Amygdala (tissue), 56 donors: ENCODE data around the gene SNX24.
A peak's percentile ranks its signal among the peaks of the same experiment; 100 is the strongest.
"Not testable (repeated sequence)": the region's sequence is repeated elsewhere in the genome, so short reads cannot be mapped to it uniquely, and the experiment has no call there.

Source experiments
- DNase-seq, 56 donors: peaks; one replicate each; lab custom pipeline; 2025; lab: John Stamatoyannopoulos, UW

The SNX24 gene

DNA sequence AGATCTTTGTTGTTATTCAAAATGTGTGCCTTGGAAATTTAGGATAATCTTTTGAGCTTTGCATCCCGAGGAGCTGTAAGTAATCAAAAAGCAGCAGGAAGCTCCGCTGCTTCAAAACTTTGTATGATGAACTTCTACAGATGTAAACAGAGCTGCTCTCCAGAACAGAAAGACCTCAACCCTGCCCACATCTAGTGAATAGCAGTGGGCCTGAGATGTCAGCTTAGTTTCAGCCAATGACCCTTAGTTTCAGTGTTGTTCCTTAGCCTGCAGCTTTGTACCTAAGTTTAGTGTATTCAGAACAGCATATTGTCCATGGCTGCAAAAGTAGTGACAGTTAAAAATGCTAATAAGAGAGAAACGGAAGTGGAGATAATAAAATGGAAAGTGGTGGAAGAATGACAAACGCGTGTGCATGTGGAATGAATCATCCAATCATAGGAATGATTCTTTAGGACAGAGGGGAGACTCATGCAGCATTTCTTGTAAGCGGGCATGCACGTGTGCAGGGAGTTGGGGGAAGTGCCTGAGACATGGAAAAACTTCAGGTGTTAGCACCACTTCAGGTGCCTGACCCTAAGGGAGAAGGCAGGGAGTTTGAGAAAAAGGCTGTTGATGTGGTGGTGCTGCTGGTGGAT, 24.9 kb downstream of the SNX24 start:
- no peak for DNase-seq

DNA sequence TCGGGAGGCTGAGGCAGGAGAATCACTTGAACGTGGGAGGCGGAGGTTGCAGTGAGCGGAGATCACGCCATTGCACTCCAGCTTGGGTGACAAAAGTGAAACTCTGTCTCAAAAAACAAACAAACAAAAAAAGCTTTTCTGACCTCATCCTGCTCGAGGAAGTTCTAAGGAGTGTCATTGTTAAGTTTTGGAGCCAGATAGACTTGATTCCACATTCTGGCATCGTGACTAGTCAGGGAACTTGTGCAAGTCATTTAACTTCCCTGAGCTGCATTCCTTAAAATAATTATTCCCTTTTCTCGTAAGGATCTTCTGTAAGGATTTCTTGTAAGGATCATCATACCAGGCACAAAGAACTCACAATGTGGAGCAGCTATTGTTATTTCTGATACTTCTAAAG, 26.2 kb downstream of the SNX24 start:
- no peak for DNase-seq

DNA sequence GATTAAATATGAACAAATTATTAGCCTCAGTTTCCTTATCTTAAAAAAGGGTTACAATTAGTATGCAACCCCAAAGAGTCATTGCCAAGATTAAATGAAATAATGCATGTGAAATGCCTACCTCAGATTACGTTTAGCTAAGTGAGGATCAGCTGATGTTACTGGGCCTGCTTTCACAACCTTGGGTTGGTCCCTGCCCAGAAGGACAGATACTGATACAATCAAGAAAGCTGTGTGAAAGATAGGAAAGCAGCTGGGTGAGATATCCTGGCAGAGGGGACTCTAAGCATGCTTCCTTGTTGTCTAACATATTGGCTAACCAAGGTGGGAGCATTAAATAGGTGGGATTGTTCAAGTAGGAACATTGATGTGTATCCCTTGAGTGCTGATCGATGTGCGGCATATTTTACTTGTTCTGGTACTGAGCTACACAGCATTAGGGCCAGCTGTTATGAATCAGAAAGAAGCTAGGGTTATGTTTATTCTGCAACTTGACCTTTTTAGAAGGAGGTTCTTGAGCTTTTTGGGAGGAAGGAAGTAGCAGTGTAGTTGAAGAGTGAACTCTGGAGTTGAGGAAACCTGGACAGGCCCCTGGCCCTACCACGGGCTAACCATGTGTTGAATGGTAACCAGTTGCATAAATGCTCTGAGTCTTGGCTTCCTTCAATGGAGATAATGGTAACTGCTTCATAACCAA, 28.9 kb downstream of the SNX24 start:
- DNase-seq: no peak

GRCh38 chr5:122877518-122877917, 32.1 kb downstream of the SNX24 start:
- peak in 1 of 56 donors; percentile 7 for DNase-seq

- DNase-seq: no peak
These were observed 33.7 kb downstream of the SNX24 start for GRCh38 chr5:122879076-122879475.

GRCh38 chr5:122880170-122880689, 34.8 kb downstream of the SNX24 start:
- DNase-seq: no peak

DNA sequence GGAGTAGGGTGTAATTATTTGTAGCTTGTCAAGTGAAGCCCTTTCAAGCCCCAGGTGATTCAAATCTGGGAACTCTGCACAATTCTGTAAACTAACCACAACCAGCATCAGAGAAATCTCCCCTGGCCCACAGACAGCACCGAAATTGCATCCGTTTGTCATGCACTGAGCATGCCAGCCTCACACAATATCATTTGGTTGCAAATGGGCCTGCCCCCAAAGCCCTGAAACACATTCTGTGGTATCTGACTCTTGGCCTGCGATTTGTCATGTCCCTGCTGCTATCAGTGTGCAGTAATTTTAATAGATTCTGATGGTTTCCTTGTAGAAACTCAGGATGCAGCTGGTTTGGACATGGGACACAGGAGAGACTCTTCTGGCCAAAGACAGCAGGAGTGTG, 35.3 kb downstream of the SNX24 start:
- DNase-seq: no peak

GRCh38 chr5:122882831-122883230, 37.4 kb downstream of the SNX24 start:
- no peak for DNase-seq

DNA sequence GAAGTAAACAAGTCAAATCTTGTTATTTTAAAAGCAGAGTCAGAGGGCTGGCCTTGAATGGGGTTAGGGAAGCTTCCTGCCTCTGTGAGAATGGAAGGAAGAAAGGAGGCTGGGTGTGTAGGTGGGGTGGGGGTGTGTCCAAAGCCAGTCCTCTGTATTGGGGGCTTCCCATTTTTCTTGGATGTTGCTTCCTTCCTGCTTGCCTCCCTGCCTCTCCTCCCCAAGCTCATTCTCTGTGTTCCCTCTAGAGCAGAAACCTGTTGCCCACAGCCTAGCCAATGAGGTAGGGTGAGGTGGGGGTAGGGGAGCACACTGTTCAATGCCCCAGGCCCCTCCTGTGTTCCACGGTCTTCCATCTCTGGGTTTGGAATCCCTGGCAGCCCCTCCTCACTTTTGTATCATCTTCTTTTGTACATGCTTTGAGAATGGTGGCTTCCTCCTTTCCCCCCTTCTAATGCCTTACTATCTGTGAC, 39.7 kb downstream of the SNX24 start:
- DNase-seq: no peak

DNA sequence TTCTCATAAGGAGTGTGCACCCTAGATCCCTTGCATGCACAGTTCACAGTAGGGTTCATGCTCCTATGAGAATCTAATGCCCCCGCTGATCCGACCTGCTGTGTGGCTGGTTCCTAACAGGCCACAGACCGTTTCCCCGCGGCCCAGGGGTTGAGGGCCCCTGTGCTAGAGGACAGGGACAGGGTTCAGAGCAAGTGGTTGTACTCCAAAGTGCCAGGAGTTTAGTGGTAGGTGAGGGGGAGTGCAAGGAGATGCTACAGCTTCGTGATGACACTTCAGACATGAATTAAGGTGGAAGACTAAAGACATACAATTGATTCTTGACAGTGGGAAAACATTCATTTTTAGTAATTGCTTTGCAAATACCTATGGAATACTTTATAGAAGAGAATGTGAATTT, 40.5 kb downstream of the SNX24 start:
- DNase-seq: no peak

- DNase-seq: no peak
These were observed 49.7 kb downstream of the SNX24 start for GRCh38 chr5:122895141-122895540.

DNA sequence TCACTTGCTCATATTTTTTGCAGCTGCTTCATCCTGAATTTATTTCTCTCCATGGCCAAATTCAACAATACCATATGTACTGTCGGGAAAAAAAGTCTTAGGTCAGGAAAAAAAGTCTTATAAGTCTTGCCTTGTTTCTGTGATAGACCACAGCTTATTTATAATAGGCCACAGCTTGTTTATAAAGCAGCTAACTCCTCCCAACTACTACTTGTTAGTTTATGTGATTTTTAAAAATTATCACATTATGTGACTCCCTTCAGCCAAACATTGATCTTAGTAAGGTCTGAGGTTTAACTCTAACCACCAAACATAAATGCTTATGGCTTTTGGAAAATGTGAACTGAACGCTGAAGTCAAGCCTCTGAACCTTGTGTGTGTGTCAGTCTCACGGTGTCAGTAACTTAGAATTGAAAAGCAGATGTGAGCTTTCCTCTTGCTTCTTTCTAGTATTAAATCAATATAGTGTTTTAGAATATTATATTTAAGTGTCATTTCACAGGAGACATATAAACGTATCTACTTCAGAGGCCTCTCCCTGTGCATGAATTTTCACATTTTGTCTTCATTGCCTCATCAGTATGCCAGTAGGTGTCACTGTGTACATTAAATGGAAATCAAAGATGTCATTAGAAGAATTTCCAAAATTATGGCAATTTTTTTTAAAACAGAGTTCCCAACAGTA, 51.3 kb downstream of the SNX24 start:
- no peak for DNase-seq

- no peak for DNase-seq
These were observed 51.8 kb downstream of the SNX24 start for GRCh38 chr5:122897283-122897602.

DNA sequence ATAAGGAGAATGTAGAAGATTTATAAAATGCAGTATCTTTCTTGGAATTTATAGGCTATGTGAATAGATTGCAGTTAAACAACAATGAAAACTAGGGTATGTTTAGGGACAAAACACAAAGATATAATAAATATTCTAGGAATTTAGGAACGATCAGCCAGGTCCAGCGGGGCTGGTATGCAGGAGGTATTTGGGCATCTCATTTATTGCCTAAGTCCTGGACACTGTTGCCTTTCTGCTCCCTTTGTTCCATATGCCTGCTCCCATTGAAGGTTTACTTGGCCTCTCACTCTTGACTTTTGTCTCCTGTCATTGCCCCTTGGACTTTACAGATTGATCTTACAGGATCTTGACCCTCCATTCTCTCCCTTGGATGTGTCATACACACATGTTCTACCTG, 55.9 kb downstream of the SNX24 start:
- no peak for DNase-seq

DNA sequence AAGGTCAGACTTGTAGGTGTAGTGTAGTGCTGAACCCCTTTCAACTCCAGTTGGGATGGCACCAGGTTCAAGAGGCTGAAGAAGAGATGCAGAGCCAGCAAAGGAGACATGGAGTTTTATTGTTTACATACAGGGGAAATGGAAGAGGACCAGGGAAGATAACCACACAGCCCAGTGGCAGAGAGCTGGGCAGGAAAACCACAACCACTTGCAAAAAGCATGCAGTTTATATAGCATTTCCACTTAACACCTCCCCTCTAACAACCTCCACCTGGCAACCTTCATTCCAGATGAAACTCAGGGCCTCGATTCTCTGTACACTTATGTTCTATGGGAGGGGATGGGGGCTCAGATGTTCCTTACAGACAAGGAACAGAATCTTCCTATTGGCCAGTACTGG, 56.9 kb downstream of the SNX24 start:
- DNase-seq: no peak

DNA sequence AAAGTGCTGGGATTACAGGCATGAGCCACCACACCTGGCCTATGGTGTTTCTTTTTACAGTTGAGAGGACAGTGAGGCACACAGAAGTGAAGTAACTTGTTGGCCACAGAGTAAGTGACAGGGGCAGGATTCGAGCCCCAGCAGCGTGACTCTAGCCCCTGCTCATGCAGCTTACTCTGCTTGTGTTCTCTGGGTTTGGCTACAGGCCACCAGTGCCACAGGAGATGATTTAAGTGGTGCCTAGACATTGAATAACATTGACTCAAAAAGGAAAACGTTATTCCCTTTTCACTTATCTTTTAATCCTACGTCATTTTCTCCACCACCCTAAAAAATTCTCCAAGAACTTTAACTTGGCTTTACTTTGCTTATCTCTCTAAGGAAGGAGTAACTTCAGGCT, 61.4 kb downstream of the SNX24 start:
- no peak for DNase-seq

GRCh38 chr5:122907276-122907675, 61.9 kb downstream of the SNX24 start:
- DNase-seq: no peak

- DNase-seq: no peak
These were observed 62.7 kb downstream of the SNX24 start for GRCh38 chr5:122908108-122908507.

- DNase-seq: no peak
These were observed 63.2 kb downstream of the SNX24 start for GRCh38 chr5:122908662-122909061.

DNA sequence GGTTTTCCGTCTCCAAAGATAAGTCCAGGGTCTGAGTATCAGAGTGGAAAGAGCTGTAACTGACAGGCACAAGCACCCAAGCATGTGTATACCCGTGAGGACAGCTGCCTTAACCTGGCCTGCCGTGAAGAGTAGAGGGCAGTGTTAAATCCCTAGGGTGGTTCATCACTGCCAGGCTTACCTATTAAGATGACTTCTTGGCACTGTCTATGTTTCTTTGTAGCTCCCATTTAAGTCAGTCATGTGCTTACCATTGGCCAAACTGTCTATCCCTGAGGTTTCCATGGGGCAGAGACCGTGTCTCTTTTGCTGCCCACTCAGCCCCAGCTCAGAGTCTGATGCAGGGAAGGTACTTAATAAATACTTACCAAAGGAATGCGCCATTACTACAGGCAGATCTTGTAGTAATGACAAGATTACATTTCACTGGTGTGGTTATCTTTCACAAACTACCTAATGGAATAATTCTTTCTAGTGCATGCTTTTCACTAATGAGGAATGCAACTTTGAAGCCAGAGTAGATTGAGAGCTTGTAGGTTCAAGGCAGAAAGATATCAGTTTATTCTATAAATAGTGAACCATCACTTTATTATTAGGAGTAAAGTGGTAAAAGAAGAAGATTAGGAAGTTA, 64.2 kb downstream of the SNX24 start:
- DNase-seq: no peak

DNA sequence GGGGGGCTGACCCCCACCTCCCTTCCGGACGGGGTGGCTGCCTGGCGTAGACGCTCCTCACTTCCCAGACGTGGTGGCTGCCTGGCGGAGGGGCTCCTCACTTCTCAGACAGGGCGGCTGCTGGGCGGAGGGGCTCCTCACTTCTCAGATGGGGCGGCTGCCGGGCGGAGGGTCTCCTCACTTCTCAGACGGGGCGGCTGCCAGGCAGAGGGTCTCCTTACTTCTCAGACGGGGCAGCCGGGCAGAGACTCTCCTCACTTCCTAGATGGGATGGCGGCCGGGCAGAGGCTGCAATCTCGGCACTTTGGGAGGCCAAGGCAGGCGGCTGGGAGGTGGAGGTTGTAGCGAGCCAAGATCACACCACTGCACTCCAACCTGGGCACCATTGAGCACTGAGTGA, 68.0 kb downstream of the SNX24 start:
- DNase-seq: not testable (repeated sequence)
